ENCODE measurements around the gene ARHGAP45.

The ARHGAP45 gene

GRCh38 chr19:1066748-1067340 lies at the start of gene ARHGAP45:
Gene ARHGAP45 (plus strand): TSS chr19:1067167. CDS start chr19:1067406, 239 bp downstream.
- H3K4me3 ChIP-seq (ENCODE audit: control insufficient read depth, low read depth, low read length) = no peak within 1 kb of the TSS; the same call in 1 of the 2 replicates
- TF ChIP-seq, protein P1, sequence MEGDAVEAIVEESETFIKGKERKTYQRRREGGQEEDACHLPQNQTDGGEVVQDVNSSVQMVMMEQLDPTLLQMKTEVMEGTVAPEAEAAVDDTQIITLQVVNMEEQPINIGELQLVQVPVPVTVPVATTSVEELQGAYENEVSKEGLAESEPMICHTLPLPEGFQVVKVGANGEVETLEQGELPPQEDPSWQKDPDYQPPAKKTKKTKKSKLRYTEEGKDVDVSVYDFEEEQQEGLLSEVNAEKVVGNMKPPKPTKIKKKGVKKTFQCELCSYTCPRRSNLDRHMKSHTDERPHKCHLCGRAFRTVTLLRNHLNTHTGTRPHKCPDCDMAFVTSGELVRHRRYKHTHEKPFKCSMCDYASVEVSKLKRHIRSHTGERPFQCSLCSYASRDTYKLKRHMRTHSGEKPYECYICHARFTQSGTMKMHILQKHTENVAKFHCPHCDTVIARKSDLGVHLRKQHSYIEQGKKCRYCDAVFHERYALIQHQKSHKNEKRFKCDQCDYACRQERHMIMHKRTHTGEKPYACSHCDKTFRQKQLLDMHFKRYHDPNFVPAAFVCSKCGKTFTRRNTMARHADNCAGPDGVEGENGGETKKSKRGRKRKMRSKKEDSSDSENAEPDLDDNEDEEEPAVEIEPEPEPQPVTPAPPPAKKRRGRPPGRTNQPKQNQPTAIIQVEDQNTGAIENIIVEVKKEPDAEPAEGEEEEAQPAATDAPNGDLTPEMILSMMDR (IDR thresholded peaks at IDR 0.05; ENCODE audit: control insufficient read depth, insufficient read depth, low read depth, low read length, missing control alignments) = no peak
- no peak for DNase-seq (ENCODE audit: low read depth)

GRCh38 chr19:1017906-1018305 lies 49.1 kb upstream of the ARHGAP45 start:
- no peak for DNase-seq (ENCODE audit: low read depth)
- TF ChIP-seq, protein P1 (IDR thresholded peaks at IDR 0.05; ENCODE audit: control insufficient read depth, insufficient read depth, low read depth, low read length, missing control alignments) = no peak
- H3K4me3 ChIP-seq (ENCODE audit: control insufficient read depth, low read depth, low read length) = no peak overlapping the region

GRCh38 chr19:1018393-1018792 lies 48.6 kb upstream of the ARHGAP45 start:
- no peak overlapping the region for H3K4me3 ChIP-seq (ENCODE audit: control insufficient read depth, low read depth, low read length)
- DNase-seq (ENCODE audit: low read depth) = no peak
- TF ChIP-seq, protein P1 (IDR thresholded peaks at IDR 0.05; ENCODE audit: control insufficient read depth, insufficient read depth, low read depth, low read length, missing control alignments) = no peak

- TF ChIP-seq, protein P1 (IDR thresholded peaks at IDR 0.05; ENCODE audit: control insufficient read depth, insufficient read depth, low read depth, low read length, missing control alignments) = no peak
- peak overlapping the region; percentile 93 for H3K4me3 ChIP-seq (ENCODE audit: control insufficient read depth, low read depth, low read length)
- DNase-seq (ENCODE audit: low read depth) = no peak
These were observed 47.9 kb upstream of the ARHGAP45 start for GRCh38 chr19:1018932-1019615.

GRCh38 chr19:1019616-1019961 lies 47.4 kb upstream of the ARHGAP45 start:
- peak overlapping the region; percentile 93 for H3K4me3 ChIP-seq (ENCODE audit: control insufficient read depth, low read depth, low read length)
- TF ChIP-seq, protein P1 (IDR thresholded peaks at IDR 0.05; ENCODE audit: control insufficient read depth, insufficient read depth, low read depth, low read length, missing control alignments) = no peak
- DNase-seq (ENCODE audit: low read depth) = no peak

GRCh38 chr19:1019980-1020867 lies 46.7 kb upstream of the ARHGAP45 start:
- peak overlapping the region; percentile 93 for H3K4me3 ChIP-seq (ENCODE audit: control insufficient read depth, low read depth, low read length)
- TF ChIP-seq, protein P1 (IDR thresholded peaks at IDR 0.05; ENCODE audit: control insufficient read depth, insufficient read depth, low read depth, low read length, missing control alignments) = no peak
- DNase-seq (ENCODE audit: low read depth) = no peak
